Upper lobe of left lung (tissue), 6 donors: ENCODE data around the gene SLC9A9. TPM values are rescaled to one million over a fixed set of nuclear protein-coding genes. Genes with fewer than 3 reads are reported as not detected.

ENCODE experiments used
- ATAC-seq, 2 donors: fragments of 200-7000 bp; cut with Tn5 transposase; one replicate each; pipeline ENCODE4 v1.9.1; 2022; ENCODE audit warnings: mild to moderate bottlenecking in 2 of 2, moderate library complexity in 2 of 2; ENCODE audit not compliant: low FRiP score in 2 of 2
- DNase-seq, 2 donors: peaks; one replicate each; pipeline ENCODE4 v3.0.0-alpha.2; 2019 to 2020
- H3K27ac ChIP-seq, 4 donors: fragments of 200-600 bp; sonication (generic); one replicate each; pipeline ENCODE4 v1.5.1; 2016 to 2019
- H3K27me3 ChIP-seq, 4 donors: fragments of 200-600 bp; sonication (generic); one replicate each; pipeline ENCODE4 v1.5.1; 2017 to 2019
- H3K36me3 ChIP-seq, 4 donors: fragments of 200-600 bp; sonication (generic); one replicate each; pipeline ENCODE4 v1.5.1; 2016 to 2019
- H3K4me1 ChIP-seq, 4 donors: fragments of 200-600 bp; sonication (generic); one replicate each; pipeline ENCODE4 v1.5.1; 2018 to 2019
- H3K4me3 ChIP-seq, 4 donors: fragments of 200-600 bp; sonication (generic); one replicate each; pipeline ENCODE4 v1.5.1; 2017 to 2019; ENCODE audit warnings: mild to moderate bottlenecking in 2 of 4, moderate library complexity in 1 of 4
- H3K9me3 ChIP-seq, 4 donors: fragments of 200-600 bp; sonication (generic); one replicate each; pipeline ENCODE4 v1.5.1; 2018 to 2019
- EP300 ChIP-seq, 4 donors: sonication (generic); formaldehyde crosslinking; IDR thresholded peaks; one replicate each; pipeline ENCODE4 v1.5.1; 2017; ENCODE audit warnings: antibody characterized with exemption in 4 of 4, control low read depth in 2 of 4
- POLR2A ChIP-seq, 4 donors: fragments of 450-650 bp; IDR thresholded peaks; one replicate each; pipeline ENCODE4 v1.5.1; 2016 to 2017; ENCODE audit warnings: antibody characterized with exemption in 4 of 4, mild to moderate bottlenecking in 2 of 4
- POLR2AphosphoS5 ChIP-seq, 2 donors: sonication (generic); formaldehyde crosslinking; IDR thresholded peaks; one replicate each; pipeline ENCODE4 v1.5.1; 2017; ENCODE audit warnings: antibody characterized with exemption in 2 of 2
- WGBS, 2 donors: methylation state at CpG; one replicate each; pipeline ENCODE4 v1.1.5; 2017 to 2018; 5-methylcytosine and 5-hydroxymethylcytosine counted together
- total RNA-seq, 6 donors: library from RNA; depleted of rRNA in 4 of 6; stranded (reverse); fragments of >200 nt in 4 of 6; gene quantifications; one replicate each; pipeline versions ENCODE4 v1.1.0 to v1.2.1, GENCODE V29; 2016 to 2021
- TF ChIP-seq, protein P1 (sequence below), 6 experiments: fragments of 450-650 bp in 4 of 6; fragments of 200-600 bp in 2 of 6; sonication (generic) in 2 of 6; IDR thresholded peaks; one replicate each; pipeline ENCODE4 v1.5.1; 2016 to 2019; ENCODE audit warnings: antibody characterized with exemption in 6 of 6
- donor health status: DM: no; HTN: no; CAD: no; lungs with moderate emphysema.
- donor health status: DM: no; HTN: yes; CAD: no; lungs with severe emphysema.

The SLC9A9 gene
- total RNA-seq, 6 donors from 2014 or later, result 4.2 to 20.4 (median 8.7) TPM

DNA sequence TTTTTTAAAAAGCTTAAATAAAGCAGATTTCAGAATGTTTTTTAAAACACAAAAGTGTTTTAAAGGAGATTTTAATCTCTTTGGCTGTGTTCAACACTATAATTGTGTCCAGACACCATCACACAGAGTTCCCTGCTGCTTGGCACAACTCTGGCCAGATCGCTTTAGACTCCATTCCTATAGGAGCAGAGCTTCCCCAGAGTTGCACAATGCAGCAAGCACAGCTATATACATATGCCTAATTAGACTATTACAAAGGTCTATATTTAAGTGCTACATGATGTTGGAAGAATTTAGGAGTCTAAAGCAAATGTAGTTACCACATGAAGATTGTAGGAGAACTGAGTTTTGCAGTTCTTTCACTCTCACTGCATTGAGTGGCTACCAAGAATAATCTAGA lies 11.2 kb downstream of the SLC9A9 start:
- no peak for DNase-seq
- Histone ChIP-seq H3K27me3 (no peaks in the 10 kb centered on the region), H3K36me3 (no peaks in the 10 kb centered on the region), H3K4me3 (no peak overlapping the region), H3K27ac (no peak overlapping the region), H3K9me3 (no peaks in the 10 kb centered on the region), H3K4me1 (peaks cover 0 to 8% (median under 1%) of the 10 kb centered on the region in 4 donors)
- no peak for TF ChIP-seq POLR2A (IDR thresholded peaks at IDR 0.05)
- TF ChIP-seq, protein P1, sequence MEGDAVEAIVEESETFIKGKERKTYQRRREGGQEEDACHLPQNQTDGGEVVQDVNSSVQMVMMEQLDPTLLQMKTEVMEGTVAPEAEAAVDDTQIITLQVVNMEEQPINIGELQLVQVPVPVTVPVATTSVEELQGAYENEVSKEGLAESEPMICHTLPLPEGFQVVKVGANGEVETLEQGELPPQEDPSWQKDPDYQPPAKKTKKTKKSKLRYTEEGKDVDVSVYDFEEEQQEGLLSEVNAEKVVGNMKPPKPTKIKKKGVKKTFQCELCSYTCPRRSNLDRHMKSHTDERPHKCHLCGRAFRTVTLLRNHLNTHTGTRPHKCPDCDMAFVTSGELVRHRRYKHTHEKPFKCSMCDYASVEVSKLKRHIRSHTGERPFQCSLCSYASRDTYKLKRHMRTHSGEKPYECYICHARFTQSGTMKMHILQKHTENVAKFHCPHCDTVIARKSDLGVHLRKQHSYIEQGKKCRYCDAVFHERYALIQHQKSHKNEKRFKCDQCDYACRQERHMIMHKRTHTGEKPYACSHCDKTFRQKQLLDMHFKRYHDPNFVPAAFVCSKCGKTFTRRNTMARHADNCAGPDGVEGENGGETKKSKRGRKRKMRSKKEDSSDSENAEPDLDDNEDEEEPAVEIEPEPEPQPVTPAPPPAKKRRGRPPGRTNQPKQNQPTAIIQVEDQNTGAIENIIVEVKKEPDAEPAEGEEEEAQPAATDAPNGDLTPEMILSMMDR (IDR thresholded peaks at IDR 0.05), result no peak
- TF ChIP-seq EP300 (IDR thresholded peaks at IDR 0.05), result no peak
- TF ChIP-seq POLR2AphosphoS5 (IDR thresholded peaks at IDR 0.05), result no peak
- 83 to 96% methylated on average over 1 of the region's 1 CpG for WGBS, 2 donors
- no peak for ATAC-seq

DNA sequence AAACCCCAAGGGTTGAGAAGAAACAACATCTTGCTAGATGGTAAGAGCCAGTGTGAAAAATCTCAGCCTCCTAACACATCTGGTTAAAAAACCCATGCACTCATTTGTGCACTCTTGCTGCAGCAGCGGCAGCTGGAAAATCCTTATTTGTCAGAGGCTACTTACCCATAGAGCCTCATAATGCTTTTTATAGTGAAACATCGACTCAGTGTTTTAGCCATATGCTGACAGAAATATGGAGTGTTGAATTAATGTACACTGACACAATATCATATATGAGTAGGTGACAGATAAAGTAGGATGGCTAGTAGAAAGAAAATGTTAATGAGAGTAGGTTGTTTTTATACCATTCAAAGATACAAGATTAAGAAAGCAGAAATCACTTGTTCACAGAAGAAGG lies 13.0 kb downstream of the SLC9A9 start:
- TF ChIP-seq POLR2A (IDR thresholded peaks at IDR 0.05) (no peak), EP300 (IDR thresholded peaks at IDR 0.05) (no peak), POLR2AphosphoS5 (IDR thresholded peaks at IDR 0.05) (no peak)
- TF ChIP-seq, protein P1 (IDR thresholded peaks at IDR 0.05), result no peak
- H3K27me3 ChIP-seq, result no peaks in the 10 kb centered on the region
- no peak overlapping the region for H3K27ac ChIP-seq
- no peaks in the 10 kb centered on the region for H3K36me3 ChIP-seq
- DNase-seq (no peak), ATAC-seq (no peak)
- 59 to 81% methylated on average over 2 of the region's 2 CpGs for WGBS, 2 donors
- H3K4me3 ChIP-seq, result no peak overlapping the region
- peaks cover 0 to 7% (median 6%) of the 10 kb centered on the region in 4 donors for H3K4me1 ChIP-seq
- no peaks in the 10 kb centered on the region for H3K9me3 ChIP-seq

DNA sequence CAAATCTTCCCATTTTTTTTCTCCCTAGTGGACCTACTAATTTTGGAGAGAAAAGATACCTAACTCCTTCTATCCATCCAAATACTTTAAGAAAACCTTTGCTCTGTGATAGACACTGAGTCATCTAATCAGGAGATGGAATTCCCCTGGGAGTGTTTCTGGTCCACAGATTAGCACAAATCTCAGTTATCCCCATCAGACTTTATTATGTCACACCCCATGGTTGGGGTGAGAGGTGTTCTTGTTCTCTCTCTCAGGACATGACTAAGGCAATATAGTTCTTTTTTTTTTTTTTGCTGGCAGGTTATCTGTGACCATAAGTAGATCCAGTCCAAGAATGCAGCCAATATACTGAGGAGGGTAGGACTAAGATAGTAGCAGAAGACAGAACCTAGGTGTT lies 15.8 kb downstream of the SLC9A9 start:
- peaks cover 0 to 6% (median 3%) of the 10 kb centered on the region in 4 donors for H3K4me1 ChIP-seq
- H3K4me3 ChIP-seq, result no peak overlapping the region
- H3K27me3 ChIP-seq, result no peaks in the 10 kb centered on the region
- TF ChIP-seq, protein P1 (IDR thresholded peaks at IDR 0.05), result no peak
- TF ChIP-seq EP300 (IDR thresholded peaks at IDR 0.05) (no peak), POLR2AphosphoS5 (IDR thresholded peaks at IDR 0.05) (no peak), POLR2A (IDR thresholded peaks at IDR 0.05) (no peak)
- no peaks in the 10 kb centered on the region for H3K36me3 ChIP-seq
- DNase-seq (no peak), ATAC-seq (no peak)
- H3K9me3 ChIP-seq, result no peaks in the 10 kb centered on the region
- no peak overlapping the region for H3K27ac ChIP-seq

DNA sequence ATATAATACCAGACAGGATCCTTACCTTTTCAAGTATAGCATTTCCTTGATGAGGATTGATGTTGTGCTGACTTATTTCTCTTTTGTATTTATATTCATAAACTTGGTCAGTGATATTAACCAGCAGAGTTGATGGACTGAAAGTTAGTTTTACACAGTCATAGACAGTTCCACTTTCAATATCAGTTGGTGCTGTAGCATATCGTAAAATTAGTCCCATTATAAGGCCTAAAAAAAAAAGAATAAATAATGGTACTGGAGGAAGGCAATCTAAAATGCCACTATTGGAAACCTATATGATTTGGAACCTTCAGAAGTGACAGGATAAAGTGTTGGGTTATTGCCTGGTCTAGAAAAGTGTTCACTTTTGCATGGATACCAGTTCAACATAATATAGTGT lies 16.3 kb downstream of the SLC9A9 start:
- TF ChIP-seq, protein P1 (IDR thresholded peaks at IDR 0.05), result no peak
- TF ChIP-seq POLR2AphosphoS5 (IDR thresholded peaks at IDR 0.05) (no peak), EP300 (IDR thresholded peaks at IDR 0.05) (no peak), POLR2A (IDR thresholded peaks at IDR 0.05) (no peak)
- no peak overlapping the region for H3K27ac ChIP-seq
- H3K4me3 ChIP-seq, result no peak overlapping the region
- no peaks in the 10 kb centered on the region for H3K36me3 ChIP-seq
- ATAC-seq (no peak), DNase-seq (no peak)
- 71 to 81% methylated on average over 1 of the region's 1 CpG for WGBS, 2 donors
- no peaks in the 10 kb centered on the region for H3K27me3 ChIP-seq
- peaks cover 0 to 6% (median 3%) of the 10 kb centered on the region in 4 donors for H3K4me1 ChIP-seq
- no peaks in the 10 kb centered on the region for H3K9me3 ChIP-seq

DNA sequence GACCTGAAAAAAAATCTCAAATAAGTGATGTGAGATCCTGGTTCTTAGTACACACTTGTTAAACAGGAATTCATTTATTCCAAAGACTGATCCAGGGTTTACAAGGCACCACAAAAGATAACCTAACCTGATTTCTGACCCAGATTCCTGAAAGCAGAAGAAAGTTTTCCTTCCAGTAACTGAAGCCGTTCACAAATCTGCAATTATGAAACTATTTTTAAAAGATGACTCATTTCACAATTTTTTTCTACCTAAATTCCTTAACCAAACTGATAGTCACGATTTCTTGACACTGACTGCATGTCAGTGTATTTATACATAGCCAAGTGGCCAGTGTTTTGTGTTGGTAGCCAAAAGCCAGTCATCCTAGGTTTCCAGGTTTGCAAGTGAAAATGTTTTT lies 17.1 kb downstream of the SLC9A9 start:
- no peak for DNase-seq
- TF ChIP-seq POLR2AphosphoS5 (IDR thresholded peaks at IDR 0.05) (no peak), EP300 (IDR thresholded peaks at IDR 0.05) (no peak)
- Histone ChIP-seq H3K27ac (no peak overlapping the region), H3K27me3 (no peaks in the 10 kb centered on the region), H3K4me1 (peaks cover 0 to 6% (median 3%) of the 10 kb centered on the region in 4 donors), H3K9me3 (no peaks in the 10 kb centered on the region), H3K36me3 (no peaks in the 10 kb centered on the region), H3K4me3 (no peak overlapping the region)
- WGBS, 2 donors, result 6 to 17% methylated on average over 2 of the region's 2 CpGs
- peak in 1 of 2 donors; percentile 28 for ATAC-seq
